Stimulated activated CD8-positive, alpha-beta memory T cell treated with anti-CD3 and anti-CD28 coated beads, Interleukin-4, amount 100 ng/mL, for 4 hours (primary cell): ENCODE results near the gene COG7.
"Not testable (repeated sequence)": the region's sequence is repeated elsewhere in the genome, so short reads cannot be mapped to it uniquely, and the experiment has no call there.

ENCODE experiments used
- DNase-seq, 2 donors: peaks; one replicate each; pipeline ENCODE4 v3.0.0-alpha.2; 2020; ENCODE audit warnings: low read depth in 2 of 2, low spot score in 1 of 2

COG7 gene

GRCh38 chr16:23414731-23415130, 38.3 kb downstream of the COG7 start:
- no peak for DNase-seq

DNA sequence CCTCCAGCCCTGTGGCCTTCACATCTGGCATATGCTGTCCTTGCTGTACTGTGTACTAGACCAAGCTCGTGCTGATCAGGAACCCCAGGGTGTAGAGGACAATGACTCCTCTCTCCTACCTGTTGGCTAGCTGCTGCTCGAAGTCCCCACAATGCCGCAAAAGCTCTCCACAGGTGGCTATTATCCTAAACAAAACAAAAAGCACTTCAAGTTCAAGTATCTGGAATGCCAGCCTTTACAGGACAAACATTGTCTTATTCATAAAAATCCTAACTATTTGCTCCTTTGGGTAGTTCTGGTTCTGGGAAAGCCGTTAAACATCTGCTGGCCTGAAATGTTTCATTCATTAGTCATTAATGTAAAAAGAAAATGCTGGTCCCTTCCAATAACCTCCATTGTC, 42.8 kb downstream of the COG7 start:
- no peak for DNase-seq

DNA sequence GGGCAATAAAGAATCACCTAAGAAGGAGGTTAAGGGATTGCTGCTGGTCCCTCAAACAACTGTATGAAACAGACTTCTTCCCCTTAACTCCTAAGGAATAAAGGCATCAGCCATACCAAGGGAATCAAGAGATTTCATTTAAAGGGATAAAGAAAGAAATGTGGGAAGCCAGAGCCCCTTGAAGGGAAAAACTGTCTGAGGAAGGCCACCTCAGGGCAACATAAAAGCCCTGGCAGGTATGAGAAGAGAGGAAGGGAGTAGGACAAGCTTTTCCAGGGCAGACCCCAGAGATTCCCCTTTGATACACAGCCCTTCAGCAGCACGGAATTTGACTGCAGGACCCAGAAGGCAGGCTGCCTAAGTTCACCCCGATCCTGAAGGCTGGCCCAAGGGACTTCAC, 43.5 kb downstream of the COG7 start:
- DNase-seq, result no peak

DNA sequence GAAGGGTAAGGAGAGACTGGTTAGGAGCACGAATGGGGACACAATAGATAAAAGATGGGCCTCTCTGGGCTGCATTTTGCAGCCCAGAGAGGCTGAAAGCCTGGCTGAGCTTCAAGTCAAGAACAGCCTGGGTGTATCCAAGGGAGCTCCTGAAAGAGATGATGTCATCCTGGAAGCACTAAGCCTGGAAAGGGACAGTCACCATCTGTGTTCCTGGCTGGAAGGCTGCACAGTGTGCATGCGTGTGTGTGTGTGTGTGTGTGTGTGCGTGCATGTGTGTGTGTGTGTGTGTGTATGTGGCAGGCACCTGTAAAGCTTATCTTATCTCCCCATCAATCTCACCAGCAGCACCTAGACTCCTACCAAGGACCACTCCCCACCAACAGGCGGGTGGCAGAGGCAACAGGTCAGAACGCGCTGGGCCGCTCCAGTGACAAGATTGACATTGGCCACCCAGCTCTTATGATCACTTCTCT, 44.1 kb downstream of the COG7 start:
- DNase-seq, result no peak

GRCh38 chr16:23408242-23408822, 44.7 kb downstream of the COG7 start:
- no peak for DNase-seq

GRCh38 chr16:23407436-23408127, 45.4 kb downstream of the COG7 start:
- DNase-seq, result no peak

GRCh38 chr16:23406546-23407240, 46.3 kb downstream of the COG7 start:
- no peak for DNase-seq

GRCh38 chr16:23406024-23406423, 47.0 kb downstream of the COG7 start:
- DNase-seq, result no peak

- DNase-seq, result no peak
Observed at GRCh38 chr16:23403547-23403946, 49.4 kb downstream of the COG7 start.

- DNase-seq, result no peak
Observed at GRCh38 chr16:23402100-23402499, 50.9 kb downstream of the COG7 start.

GRCh38 chr16:23401139-23401538, 51.9 kb downstream of the COG7 start:
- no peak for DNase-seq

DNA sequence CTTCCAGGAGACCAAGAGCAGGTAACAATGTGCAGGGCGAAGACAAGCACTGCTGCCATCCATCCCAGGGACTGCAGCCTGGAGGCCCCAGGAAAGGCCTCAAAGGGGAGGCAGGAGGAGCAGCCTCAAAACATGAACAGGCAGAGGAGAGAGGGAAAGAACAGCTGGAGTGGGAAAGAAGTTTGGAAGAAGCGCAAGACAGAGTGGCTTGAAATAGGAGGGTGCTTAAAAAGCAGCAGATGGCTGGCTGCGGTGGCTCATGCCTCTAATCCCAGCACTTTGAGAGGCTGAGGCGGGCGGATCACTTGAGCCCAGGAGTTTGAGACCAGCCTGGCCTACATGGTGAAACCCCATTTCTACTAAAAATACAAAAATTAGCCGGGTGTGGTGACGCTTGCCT, 52.5 kb downstream of the COG7 start:
- DNase-seq, result not testable (repeated sequence)

- DNase-seq, result no peak
Observed at GRCh38 chr16:23398987-23399805, 53.8 kb downstream of the COG7 start.

GRCh38 chr16:23397464-23397863, 55.5 kb downstream of the COG7 start:
- no peak for DNase-seq

DNA sequence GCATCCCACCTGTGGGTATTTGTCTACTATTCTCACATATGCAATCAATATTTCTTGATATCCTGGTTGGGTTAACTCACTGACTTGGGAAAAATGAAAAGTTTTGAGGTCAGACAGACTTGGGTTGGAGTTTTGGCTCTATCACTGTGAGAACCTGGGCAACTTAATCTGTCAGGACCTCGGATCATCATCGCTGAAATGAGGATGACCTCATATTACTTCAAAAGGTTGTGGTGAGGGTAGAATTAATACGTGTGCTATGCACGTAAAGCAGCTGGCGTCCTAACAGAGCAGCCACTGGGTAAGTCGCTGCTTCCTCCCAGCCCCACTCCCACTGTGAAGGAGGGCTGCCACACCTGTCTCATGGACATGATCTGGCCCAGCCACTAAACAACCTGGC, 57.3 kb downstream of the COG7 start:
- DNase-seq, result no peak

- DNase-seq, result no peak
Observed at GRCh38 chr16:23394141-23394831, 58.7 kb downstream of the COG7 start.

DNA sequence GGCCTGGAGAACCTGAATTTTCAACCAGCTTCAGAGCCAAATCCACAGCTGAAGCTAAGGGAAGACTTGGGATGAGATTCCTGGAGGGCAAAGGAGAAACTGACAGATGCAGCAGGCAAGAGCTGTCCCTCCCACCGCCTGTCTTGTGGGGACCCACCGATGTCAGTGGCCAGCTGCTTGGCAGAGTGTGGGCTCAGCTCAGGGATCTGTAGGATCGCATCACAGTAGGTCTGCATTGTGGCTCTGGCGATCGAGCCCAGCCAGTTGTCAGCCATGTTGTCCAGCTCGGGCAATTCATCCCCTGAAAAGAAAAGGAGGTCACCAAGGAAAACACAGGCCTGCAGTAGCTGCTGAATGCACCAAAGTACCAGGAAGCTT, 60.8 kb downstream of the COG7 start:
- DNase-seq, result no peak

GRCh38 chr16:23391381-23392222, 61.4 kb downstream of the COG7 start:
- no peak for DNase-seq

- not testable (repeated sequence) for DNase-seq
Observed at GRCh38 chr16:23389936-23390335, 63.1 kb downstream of the COG7 start.

- no peak for DNase-seq
Observed at GRCh38 chr16:23389201-23389600, 63.8 kb downstream of the COG7 start.
